Type B pancreatic cell (in vitro differentiated cells): ENCODE data around the gene ZNF792. TPM values are rescaled to one million over a fixed set of nuclear protein-coding genes. Genes with fewer than 3 reads are reported as not detected.

Experiments used
- DNase-seq: peaks from one replicate; pipeline ENCODE4 v3.0.0; 2021; ENCODE audit warnings: mixed read lengths; ENCODE audit not compliant: unreplicated experiment; ENCODE audit errors: extremely low spot score
- H3K27ac Mint-ChIP-seq: 2 replicates; pipeline ENCODE4 v1.8.0; 2021; ENCODE audit warnings: mild to moderate bottlenecking, mixed read lengths
- H3K27me3 Mint-ChIP-seq: 2 replicates; pipeline ENCODE4 v1.8.0; 2021; ENCODE audit warnings: mixed read lengths
- H3K36me3 Mint-ChIP-seq: 2 replicates; pipeline ENCODE4 v1.8.0; 2021; ENCODE audit warnings: mixed read lengths
- H3K4me1 Mint-ChIP-seq: one replicate; pipeline ENCODE4 v1.8.0; 2021; ENCODE audit warnings: mixed read lengths; ENCODE audit not compliant: unreplicated experiment
- H3K4me3 Mint-ChIP-seq: 2 replicates; pipeline ENCODE4 v1.8.0; 2021; ENCODE audit warnings: mild to moderate bottlenecking, mixed read lengths
- H3K9me3 Mint-ChIP-seq: 2 replicates; pipeline ENCODE4 v1.8.0; 2021; ENCODE audit warnings: mixed read lengths
- total RNA-seq: library from RNA; stranded (reverse); gene quantifications from 2 replicates; pipeline ENCODE4 v1.2.1, GENCODE V29; 2021; ENCODE audit warnings: low replicate concordance
- TF ChIP-seq, protein P1 (sequence below): fragments of 200-600 bp; sonication (generic); conservative IDR thresholded peaks from 2 replicates; pipeline ENCODE4 v1.5.0; 2021; ENCODE audit warnings: antibody characterized with exemption, mild to moderate bottlenecking

Gene ZNF792
- total RNA-seq, 1 donor from 2014 or later, result 6.5 TPM

DNA sequence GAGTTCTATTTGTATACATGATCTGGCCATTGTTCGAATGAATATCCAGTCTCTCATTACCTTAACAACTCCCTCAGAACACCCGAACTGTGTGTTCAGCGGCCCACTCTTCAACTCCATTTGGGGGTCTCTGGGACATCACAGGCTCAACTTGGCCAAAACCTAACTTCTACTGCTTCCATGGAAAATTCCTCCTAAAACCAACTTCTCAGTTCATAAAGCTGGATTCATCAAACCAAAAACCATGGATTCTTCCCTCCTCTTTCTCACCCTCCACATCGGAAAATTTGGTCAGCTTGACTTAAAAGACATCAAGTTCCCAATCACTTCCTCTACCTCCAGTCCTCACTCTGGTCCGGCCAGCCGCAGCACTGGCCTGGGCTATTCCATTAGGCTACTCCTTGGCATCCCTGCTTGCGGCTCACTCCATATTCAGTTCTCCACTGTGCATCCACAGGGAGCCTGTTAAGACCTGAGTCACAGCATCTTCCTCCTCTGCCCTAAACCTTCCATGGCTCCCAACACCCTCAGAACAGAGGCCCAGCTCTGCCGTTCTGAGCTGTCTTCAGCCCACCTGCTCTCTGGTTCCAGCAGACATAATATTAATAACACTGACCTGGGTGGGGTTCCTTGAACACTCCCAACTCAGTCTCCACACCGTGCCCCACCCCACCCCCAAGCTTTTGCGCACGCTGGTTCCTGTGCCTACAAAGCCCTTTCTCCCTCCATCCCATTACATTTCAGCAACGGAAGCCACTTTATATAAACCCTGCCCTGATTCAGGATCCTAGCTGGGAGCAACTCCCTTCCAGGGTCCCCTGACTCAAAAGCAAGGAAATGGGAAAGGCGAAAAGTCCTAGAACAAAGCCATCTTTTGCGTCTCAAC lies 1.1 kb downstream of the ZNF792 start:
- TF ChIP-seq, protein P1, sequence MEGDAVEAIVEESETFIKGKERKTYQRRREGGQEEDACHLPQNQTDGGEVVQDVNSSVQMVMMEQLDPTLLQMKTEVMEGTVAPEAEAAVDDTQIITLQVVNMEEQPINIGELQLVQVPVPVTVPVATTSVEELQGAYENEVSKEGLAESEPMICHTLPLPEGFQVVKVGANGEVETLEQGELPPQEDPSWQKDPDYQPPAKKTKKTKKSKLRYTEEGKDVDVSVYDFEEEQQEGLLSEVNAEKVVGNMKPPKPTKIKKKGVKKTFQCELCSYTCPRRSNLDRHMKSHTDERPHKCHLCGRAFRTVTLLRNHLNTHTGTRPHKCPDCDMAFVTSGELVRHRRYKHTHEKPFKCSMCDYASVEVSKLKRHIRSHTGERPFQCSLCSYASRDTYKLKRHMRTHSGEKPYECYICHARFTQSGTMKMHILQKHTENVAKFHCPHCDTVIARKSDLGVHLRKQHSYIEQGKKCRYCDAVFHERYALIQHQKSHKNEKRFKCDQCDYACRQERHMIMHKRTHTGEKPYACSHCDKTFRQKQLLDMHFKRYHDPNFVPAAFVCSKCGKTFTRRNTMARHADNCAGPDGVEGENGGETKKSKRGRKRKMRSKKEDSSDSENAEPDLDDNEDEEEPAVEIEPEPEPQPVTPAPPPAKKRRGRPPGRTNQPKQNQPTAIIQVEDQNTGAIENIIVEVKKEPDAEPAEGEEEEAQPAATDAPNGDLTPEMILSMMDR, result no peak
- Mint-ChIP-seq H3K27me3 (peaks cover 1% of the 10 kb centered on the region), H3K27ac (peak overlapping the region; percentile 45), H3K36me3 (peaks cover 47% of the 10 kb centered on the region), H3K4me3 (peak overlapping the region; percentile 89), H3K4me1 (peaks cover 16% of the 10 kb centered on the region), H3K9me3 (peaks cover 6% of the 10 kb centered on the region)
- peak; percentile 57 for DNase-seq

DNA sequence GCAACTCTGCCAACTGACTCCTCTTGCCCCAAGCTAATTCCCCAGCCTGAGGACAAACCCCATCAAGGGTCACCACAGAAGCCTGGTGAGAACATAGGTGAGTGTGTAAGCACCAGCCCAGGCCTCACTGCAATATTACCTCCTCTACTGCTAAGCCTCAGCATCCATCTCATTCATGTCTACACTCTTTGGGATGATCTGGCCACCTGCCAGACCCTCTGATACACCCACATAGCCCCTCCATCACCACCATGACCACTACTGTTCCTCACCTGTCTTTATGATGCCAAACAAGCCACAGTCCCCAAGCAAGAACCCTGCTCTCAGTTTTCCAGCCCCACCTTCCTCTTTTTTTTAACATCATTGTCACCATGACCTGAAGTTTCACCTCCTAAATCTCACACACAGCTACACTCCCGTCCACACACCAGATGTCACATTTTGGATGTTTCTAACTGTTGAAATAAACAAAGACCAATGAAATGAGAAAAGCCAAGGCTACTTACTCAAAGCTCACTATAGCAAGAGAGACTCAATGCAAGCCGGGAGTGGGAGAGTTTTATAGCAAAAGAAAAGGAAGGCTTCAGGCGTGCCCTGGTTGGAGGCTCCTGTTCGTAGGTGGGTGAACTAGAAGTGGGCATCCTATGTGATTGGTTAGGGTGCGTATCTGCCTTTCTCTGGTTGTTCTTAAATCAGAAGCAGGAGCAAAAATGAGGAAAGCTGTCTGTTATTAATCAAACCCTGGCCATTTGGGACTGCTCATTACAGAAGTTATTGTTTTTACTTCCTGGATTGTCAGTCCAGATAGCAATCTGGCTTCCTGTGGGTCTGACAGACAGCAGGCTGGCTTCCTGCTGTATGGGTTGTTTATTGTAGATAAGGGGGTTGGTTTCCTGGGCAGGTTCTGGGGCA lies 2.0 kb downstream of the ZNF792 start:
- peak overlapping the region; percentile 89 for H3K4me3 Mint-ChIP-seq

DNA sequence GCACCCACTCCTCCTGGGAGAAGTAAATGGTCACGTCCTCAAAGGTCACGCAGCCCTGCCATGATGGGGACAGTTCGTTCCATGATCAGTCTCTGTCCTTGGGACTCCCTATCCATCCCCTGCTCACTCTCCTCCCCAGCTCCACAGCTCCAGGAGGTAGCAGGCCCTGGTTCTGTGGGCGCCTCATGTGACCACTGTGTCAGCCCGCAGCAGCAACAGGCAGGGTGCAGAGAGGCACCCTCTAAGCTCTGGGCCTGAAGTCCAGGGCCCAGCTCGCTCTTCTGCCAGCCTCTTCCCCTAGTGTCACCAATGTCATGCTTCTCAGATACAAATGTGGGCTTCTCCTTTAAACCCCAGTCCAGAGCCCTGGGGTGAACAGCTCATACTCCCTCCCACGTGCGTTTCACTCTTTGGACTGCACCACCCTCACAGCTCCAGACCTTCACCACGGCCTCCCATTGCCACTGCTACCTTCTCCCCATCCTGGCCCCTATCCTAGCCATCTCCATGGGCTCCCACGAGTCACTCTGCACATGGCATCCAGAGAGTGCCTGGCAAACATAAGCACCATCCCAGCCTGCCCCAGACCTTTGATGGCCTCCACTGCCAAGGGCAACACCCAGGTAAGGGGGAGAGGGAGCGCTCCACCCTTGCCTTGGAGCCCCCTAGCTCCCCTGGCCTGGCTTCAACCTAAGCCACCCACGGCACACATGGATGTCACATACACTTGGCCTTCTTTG lies 2.9 kb downstream of the ZNF792 start:
- H3K36me3 Mint-ChIP-seq, result peaks cover 63% of the 10 kb centered on the region
- DNase-seq, result peak; percentile 54
- H3K4me1 Mint-ChIP-seq, result peaks cover 16% of the 10 kb centered on the region
- TF ChIP-seq, protein P1, result no peak
- H3K4me3 Mint-ChIP-seq, result peak overlapping the region; percentile 12
- peaks cover 14% of the 10 kb centered on the region for H3K9me3 Mint-ChIP-seq
- H3K27ac Mint-ChIP-seq, result no peak overlapping the region
- no peaks in the 10 kb centered on the region for H3K27me3 Mint-ChIP-seq

More for the DNA sequence above, 2.0 kb downstream of the ZNF792 start:
- H3K4me1 Mint-ChIP-seq, result peaks cover 16% of the 10 kb centered on the region
- DNase-seq, result peak; percentile 39
- H3K27me3 Mint-ChIP-seq, result no peaks in the 10 kb centered on the region
- peaks cover 55% of the 10 kb centered on the region for H3K36me3 Mint-ChIP-seq
- TF ChIP-seq, protein P1, result no peak
- H3K27ac Mint-ChIP-seq, result no peak overlapping the region
- peaks cover 9% of the 10 kb centered on the region for H3K9me3 Mint-ChIP-seq

DNA sequence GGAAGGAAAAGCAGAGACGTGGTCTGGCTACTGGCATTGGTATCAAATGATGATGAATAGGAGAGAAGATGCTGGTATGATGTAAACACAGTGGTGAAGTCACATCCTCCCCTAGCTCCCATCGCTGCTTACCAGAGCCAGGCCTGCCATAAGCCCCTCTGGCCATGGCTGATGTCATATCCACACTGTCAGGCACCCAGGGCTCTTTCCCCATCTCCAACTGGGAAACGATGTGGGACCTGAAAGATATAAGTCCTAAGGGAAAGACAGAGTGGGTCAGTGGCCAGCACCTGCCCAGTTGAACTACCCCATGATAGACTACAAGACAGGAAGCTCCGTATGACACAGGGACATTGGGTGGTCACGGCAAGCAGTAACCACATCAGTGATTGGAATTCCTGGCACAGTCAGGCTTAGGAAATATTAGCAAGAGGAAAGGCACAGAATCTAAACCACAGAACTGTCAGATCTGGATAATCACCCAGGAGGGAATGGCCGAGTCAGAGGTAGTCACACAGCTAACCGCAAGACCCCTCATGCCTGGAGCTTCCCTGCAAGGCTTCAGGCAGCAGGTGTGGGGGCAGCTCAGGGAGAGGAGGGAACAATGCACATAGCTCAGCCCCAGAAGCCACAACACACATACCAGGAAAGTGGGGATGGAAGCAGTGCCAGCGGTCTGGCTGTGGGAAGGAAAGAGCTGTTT lies 3.8 kb downstream of the ZNF792 start:
- TF ChIP-seq, protein P1, result no peak
- Mint-ChIP-seq H3K4me3 (peak overlapping the region; percentile 63), H3K36me3 (peaks cover 69% of the 10 kb centered on the region), H3K9me3 (peaks cover 15% of the 10 kb centered on the region), H3K4me1 (peaks cover 16% of the 10 kb centered on the region), H3K27ac (no peak overlapping the region), H3K27me3 (no peaks in the 10 kb centered on the region)
- DNase-seq, result peak; percentile 8

DNA sequence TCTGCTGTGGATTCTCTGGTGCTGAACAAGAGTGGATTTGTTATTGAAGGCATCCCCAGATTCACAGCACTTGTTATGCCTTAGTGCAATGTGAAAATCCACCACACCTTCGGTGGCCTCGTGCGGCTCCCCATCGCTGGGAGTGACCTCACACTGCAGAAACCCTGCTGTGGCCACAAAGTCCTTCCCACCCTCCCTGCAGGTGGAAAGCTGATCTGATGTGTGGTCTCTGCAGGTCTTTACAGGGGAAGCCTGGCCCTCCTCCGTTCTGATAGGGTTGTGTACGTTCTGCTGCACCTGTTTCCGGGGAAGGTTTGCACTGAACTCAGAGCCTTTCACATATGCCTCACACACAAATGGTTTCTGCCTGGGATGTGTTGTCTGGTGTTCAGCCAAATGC lies 5.0 kb downstream of the ZNF792 start:
- TF ChIP-seq, protein P1, result no peak
- Mint-ChIP-seq H3K36me3 (peaks cover 75% of the 10 kb centered on the region), H3K4me3 (no peak overlapping the region), H3K27me3 (no peaks in the 10 kb centered on the region), H3K9me3 (peaks cover 15% of the 10 kb centered on the region), H3K4me1 (peaks cover 16% of the 10 kb centered on the region), H3K27ac (no peak overlapping the region)
- peak; percentile 47 for DNase-seq
